ENCODE measurements around the gene AOPEP.

Gene AOPEP

GRCh38 chr9:95098391-95098921 is 372.0 kb downstream of the AOPEP start:
- no peak for DNase-seq (ENCODE audit: low read depth)

DNA sequence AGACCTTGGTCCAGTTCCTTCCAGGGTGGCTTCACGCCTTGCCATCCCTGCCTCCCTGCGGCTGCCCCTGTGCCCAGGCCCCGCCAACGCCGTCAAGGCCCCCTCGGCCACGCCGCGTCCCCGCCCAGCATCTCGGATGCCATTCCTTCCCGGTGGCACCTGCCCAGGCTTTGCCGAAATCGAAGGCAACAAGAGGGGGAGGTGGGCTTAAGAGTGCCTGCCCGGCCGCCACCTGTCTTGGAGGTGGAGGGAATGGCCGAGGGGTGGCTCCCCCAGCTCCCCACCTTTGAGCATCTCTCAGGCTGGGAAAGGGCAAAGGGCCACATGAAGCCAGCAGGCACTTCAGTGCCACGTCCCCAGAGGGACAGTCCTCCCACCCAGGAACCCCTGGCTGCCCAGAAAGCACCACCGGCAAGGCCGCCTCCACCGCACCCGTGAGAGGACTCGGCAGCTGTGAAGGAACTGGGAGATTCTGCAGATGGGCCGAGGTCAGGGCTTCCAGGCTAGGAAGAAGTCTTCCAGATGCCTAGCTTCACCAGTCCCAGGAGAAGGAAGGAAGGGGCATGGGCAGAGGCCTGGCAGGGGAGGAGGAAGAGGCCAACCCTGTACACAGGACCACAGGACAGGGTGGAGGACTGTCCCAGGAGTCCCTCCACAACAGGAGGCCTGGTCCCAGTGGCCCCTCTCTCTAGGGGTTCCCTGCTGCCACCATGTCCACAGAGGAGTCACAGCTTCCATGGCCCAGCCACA is 373.0 kb downstream of the AOPEP start:
- DNase-seq (ENCODE audit: low read depth), result no peak

DNA sequence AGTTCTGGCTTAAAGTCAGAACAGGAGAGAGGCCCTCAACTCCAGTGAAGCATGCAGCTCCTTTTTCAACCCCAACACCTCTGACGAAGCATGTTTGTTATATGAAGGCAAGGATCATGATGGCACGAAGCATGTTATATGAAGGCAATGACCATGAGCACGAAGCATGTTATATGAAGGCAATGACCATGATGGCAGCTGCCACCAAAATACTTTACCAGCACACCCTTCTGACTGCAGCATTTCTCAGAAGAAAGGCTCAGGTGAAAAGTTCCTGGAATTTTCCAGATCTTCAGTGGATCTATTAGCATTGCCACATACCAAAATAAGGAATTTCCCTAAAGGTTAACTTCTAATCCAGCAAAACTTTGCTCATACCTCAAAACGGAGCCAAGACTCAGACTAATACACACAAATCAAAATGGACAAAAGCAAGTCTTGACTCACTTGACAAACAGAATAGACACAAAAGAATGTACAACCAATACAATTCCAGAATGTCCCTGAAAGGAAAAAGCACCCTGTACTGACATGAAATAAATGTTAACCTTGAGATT is 373.6 kb downstream of the AOPEP start:
- DNase-seq (ENCODE audit: low read depth), result no peak

DNA sequence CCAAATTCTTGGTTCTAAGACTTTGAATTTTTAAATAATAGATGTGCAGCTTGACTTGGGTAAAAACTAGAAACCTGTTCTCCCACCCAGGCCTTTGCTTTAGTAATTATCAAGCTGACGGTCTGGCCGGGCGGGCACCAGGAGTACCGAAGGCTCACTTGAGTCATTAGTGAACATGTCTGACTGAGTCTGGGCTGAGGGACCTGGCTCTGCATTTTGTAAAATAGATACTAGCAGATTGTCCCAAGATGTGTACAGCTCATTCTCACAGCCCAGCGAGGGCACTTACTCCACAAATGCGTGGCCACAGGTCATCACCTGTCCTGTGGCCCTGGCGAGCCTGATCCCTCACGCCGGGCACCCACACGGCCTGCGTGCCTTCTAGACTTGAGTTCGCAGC is 374.8 kb downstream of the AOPEP start:
- no peak for DNase-seq (ENCODE audit: low read depth)

GRCh38 chr9:95102001-95102433 is 375.5 kb downstream of the AOPEP start:
- DNase-seq (ENCODE audit: low read depth), result no peak

DNA sequence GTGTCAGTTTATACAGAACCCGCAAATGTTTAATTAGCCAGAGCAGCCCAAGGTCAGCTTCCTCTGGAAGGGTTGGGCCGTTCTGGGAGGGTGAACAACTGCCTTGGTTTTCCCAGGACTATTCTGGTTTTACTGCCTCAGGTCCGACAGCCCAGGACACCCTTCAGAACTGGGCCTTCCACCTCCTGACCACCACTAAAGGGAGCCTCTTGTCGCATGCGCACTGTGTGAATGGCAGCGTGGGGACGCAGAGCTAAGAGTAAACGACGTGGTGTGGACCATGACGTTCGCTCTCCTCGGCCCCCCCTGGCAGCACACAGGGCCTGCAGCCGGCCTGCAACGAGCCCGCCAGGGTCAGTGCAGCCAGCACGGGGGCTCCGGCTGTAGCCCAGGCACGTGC is 376.1 kb downstream of the AOPEP start:
- DNase-seq (ENCODE audit: low read depth), result no peak

GRCh38 chr9:95103281-95103771 is 376.8 kb downstream of the AOPEP start:
- DNase-seq (ENCODE audit: low read depth), result no peak

- DNase-seq (ENCODE audit: low read depth), result no peak
Observed at GRCh38 chr9:95103871-95104580, 377.5 kb downstream of the AOPEP start.

GRCh38 chr9:95104581-95104960 is 378.1 kb downstream of the AOPEP start:
- no peak for DNase-seq (ENCODE audit: low read depth)

DNA sequence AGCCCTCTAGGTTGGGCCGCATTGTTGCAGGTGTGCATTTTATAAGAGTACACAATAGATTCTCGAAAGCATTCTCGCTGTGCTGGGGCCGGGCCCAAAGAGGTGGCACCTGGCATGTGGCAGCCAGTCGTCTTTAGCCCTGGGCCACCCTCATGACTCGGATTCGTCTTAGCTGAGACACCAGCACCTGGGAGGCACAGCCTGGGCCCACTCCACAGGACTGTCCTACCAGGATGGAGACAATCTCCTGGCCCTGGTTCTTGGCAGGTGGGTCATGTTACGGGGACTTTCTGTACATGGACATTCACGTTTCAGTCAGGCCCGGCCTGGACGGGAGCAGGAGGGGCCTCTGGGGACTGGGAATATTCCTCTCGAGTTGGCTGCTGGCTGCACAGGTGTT is 378.5 kb downstream of the AOPEP start:
- no peak for DNase-seq (ENCODE audit: low read depth)

- no peak for DNase-seq (ENCODE audit: low read depth)
Observed at GRCh38 chr9:95105519-95106287, 379.2 kb downstream of the AOPEP start.

DNA sequence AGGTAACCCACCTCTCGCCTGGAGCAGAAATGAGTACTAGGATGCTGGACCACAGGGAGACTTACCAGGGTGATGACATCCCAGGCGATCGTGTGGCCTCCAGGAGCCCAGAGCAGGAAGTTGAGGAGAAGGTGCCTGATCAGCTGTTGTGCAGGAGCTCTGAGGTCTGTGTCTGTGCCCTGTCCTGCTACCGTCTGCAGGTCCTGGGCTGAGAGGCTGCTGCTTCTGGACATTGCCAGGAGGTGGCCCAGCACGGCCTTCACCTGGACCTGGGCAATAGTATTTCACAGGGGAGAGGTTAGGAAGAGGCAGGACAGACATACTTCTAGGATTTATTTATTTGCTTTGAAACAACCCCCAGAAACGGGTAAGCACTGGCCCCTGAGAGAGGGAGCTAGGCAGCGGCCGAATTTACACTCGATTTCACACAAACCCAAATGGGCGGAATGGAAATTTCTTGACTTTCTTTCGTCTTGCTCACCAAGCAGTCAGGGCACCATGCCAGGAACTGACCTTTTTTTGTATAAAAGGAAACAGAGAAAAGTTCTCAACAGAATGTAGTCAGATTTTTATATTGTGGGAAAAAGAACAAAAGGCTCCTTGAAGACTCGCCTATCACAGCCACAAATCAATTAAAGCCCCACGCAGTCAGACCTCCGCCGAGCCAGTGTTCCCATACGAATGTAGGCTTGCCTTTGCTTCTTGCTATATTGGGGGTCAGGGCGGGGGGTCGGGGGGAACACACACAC is 380.7 kb downstream of the AOPEP start:
- no peak for DNase-seq (ENCODE audit: low read depth)

- no peak for DNase-seq (ENCODE audit: low read depth)
Observed at GRCh38 chr9:95107976-95108375, 381.5 kb downstream of the AOPEP start.

DNA sequence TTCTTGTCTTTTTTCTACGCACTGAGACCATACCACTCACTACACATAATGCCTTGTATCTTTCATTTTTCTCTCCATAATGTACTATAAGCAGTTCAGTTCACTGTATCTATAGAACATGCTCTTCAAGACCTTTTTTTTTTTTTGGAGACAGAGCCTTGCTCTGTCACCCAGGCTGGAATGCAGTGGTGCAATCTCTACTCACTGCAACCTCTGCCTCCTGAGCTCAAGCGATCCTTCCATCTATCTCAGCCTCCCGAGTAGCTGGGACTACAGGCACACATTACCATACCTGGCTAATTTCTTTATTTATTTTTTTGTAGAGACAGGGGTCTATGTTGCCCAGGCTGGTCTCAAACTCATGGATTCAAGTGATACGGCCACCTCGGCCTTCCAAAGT is 382.3 kb downstream of the AOPEP start:
- DNase-seq (ENCODE audit: low read depth), result no peak

DNA sequence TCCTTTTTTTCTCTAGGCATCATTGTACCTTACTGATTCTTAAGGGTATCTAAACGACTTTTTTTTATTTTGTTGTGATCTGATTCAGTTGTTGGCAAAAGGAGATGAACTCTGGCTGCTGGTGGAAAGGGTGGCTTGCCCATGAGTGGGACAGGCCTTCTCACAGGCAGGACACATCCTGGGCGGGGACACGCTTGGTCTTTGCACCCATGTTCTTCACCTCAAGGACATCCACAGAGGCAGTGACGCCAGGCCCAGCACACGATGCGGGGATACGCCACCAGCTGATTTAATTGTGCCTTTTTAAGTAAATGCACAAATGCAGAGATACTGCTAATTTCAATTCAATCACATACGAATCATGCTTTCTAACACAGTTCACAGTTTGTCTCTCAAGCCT is 383.0 kb downstream of the AOPEP start:
- no peak for DNase-seq (ENCODE audit: low read depth)

GRCh38 chr9:95110921-95111525 is 384.5 kb downstream of the AOPEP start:
- no peak for DNase-seq (ENCODE audit: low read depth)

GRCh38 chr9:95111716-95112115 is 385.2 kb downstream of the AOPEP start:
- no peak for DNase-seq (ENCODE audit: low read depth)

GRCh38 chr9:95112436-95113280 is 386.2 kb downstream of the AOPEP start:
- DNase-seq (ENCODE audit: low read depth), result no peak

DNA sequence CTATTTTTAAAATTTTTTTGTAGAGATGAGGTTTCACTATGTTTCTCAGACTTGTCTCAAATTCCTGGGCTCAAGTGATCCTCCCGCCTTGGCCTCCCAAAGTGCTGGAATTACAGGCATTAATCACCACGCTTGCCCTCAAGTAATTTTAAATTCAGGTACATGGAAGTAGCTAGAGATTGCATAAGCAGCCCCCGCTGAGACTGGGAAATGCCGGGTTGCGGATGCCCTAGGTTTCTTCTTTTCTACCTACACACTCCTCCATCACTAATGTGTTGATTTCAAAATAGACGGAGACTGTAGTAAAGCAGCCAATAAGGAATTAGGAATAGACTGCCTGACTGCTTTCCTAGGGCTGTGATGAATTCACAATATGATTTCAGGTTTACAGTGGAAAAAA is 388.6 kb downstream of the AOPEP start:
- DNase-seq (ENCODE audit: low read depth), result no peak
